ENCODE results near the gene CEMIP2.
"Not testable (repeated sequence)": the region's sequence is repeated elsewhere in the genome, so short reads cannot be mapped to it uniquely, and the experiment has no call there.

CEMIP2 gene

DNA sequence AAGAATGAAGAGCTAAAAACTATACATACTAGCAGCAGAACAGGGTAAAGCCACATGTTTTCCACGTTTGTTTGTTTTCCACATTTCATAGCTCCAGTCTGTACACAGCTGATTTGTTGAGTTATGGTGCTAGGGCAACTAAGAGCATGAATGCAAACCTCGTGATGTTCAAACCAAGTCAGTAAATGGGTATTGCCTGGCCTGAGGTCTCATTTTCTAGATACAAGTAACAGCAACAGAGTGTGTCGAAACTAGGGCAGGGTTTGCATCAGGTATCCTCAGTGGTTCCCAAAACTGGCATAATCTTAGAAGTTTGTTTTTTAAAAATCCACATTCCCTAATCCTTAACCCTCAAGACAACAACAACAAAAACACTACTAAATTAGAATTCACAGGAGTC lies 89.3 kb downstream of the CEMIP2 start:
- peak; percentile 69 for DNase-seq (ENCODE audit: low read depth)

DNA sequence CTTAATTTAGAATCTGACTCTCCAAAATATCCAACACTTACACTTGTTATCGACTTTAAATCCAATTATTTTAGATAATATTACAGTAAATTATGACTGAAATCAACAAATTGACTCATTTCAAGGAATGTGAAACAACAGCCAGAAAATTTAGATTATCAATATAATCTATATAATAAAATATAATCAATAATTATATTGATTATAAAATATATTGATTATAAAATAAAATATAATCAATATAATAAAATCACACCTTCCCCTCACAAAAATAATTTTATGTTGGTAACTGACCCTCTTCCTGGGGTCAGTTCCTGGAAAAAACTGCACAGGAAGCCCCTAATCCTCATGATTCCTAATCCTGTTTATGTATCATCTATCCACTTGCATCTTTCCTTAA lies 91.1 kb downstream of the CEMIP2 start:
- no peak for DNase-seq (ENCODE audit: low read depth)

DNA sequence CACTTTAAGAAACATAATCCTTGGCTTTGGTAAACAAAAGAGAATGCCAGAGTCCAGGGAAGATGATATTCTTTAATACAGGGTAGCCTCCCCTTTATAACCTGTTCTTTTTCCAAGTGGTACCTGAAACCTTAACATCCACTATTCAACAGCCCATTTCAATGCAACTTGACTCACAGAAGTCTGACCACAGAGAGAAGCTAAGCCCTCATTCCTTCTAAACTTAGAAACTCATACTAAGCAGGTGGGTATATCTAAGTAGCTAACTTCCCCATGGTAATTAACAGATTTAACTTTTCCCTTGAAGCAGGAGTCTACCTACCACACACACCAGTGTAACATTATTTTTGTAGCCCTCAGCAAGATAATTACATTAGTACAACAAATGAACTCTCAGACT lies 91.9 kb downstream of the CEMIP2 start:
- no peak for DNase-seq (ENCODE audit: low read depth)

DNA sequence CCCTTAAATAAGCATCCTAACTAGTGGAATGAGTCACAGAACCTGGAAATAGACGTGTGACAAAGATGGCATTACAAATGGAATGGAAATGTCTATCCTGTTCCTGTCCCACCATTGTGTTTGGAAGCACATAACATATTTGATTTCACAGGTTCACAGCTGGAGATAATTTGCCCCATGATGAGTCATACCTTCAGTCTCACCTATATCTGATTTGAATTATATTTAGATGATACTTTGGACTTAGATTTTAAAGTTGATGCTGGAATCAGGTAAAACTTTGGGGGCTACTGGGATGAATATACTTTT lies 92.5 kb downstream of the CEMIP2 start:
- no peak for DNase-seq (ENCODE audit: low read depth)

DNA sequence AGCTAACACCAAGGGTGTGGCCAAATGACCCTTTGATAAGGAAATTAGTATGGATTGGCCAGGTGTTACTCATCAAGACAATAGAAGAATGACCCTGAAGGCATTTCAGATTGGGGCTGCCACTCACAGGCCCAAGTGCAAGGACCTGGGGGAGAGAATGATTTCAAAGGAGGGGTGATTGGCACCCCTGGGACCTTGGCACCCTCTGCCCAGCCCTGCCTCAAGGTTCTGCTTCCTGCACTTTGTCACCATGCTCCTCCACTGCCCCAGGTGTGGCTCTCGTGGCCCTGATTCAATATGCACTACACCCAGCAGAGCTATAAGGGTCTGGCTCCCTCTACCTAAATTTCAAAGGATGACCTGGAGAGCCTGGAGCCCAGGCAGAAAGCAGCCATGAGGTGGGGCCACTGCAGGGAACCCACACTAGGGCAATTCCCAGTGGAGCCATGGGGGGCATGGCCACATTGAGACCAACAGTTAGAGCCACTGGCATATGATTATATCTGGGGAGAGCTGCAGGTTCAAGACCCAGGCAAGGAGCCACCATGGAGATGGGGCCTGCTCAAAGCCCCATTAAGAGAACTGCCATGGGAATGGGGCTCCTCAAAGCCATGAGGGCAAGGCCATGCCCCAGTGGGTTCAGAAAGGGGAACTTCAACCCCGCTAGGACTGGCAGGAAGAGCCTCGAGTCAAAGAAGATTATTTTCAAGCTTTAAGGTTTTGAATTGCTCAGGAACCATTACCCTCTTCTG lies 93.0 kb downstream of the CEMIP2 start:
- no peak for DNase-seq (ENCODE audit: low read depth)

DNA sequence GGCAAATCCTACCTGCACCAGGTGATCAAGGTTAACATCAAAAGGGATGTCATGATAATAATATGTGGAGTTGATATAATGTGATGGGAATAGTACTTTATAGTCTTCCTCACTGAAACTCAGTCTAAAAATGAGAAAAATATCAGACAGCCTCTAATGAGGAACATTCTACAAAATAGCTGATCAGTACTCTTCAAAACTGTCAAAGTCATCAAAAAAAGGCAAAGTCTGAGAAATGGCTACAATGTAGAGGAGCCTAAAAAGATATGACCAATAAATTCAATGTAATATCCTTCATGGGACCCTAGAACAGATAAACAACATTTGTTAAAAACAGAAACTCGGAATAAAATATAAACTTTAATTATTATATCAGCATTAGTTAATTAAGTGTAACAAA lies 95.7 kb downstream of the CEMIP2 start:
- DNase-seq (ENCODE audit: low read depth): no peak

DNA sequence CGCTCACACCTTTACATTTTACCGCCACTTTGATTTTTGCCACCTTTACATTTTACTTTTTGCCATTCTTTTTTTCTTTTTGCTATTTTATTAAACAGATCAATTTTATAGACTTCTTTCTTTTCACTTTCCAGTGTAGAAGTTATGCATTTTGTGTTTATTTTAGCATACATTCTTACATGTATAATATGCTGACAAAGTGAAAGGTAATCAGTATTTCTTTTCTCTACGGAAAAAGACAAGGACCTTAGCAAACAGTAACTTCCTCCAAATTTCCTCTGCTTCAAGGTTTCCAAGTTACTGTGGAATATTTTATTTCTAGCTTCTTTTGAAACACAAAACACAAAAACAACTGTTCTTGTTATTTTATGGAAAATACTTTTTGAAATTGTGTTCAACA lies 97.0 kb downstream of the CEMIP2 start:
- DNase-seq (ENCODE audit: low read depth): no peak

DNA sequence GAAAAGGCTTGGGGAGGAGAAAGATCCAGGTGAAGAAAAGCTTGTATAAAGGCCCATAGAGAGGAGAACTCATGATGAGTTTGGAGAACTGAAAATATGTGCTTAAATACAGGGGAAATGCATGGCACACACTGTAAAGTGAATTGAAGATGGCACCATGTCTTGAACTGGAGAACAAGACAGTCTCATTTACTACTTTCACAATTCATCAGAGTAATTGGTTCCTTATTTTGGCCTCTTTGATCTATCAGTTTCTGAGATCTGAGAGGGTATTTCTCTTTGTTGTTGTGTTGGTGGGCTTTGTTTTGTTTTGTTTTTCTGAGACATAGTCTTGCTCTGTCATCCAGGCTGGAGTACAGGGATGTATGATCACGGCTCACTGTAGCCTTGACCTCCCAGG lies 98.2 kb downstream of the CEMIP2 start:
- DNase-seq (ENCODE audit: low read depth): no peak

DNA sequence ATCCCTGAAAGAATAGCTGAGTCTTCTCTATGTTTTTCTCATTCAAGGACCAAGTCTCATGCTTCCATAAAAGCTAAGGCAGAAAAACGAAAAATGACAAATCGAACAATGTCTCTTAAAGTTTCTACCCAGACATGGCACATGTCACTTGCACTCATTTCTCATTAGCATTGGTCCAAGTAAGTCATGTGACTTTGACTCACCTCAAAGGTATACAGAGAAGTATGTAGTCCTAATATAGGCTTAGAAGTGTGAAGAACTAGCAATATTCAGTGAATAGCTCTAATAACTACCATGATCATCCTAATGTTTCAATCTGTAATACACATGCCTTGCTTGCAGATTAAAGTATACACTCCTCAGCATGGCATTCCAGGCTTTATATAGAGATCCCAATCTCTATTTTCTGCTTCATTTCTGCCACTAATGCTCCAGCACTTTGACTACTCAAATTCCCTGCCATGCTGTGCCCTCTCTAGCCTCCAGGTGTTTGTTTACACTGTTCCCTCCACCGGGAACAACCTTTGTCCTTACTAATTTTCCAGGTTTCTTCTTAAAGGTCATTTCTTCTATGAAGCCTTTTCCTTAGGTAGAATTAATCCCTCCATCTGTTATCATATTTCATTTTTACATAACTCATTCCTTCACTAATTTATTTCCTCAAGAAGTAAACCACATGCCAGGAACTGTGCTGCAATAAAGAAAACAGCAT lies 98.9 kb downstream of the CEMIP2 start:
- DNase-seq (ENCODE audit: low read depth): no peak

DNA sequence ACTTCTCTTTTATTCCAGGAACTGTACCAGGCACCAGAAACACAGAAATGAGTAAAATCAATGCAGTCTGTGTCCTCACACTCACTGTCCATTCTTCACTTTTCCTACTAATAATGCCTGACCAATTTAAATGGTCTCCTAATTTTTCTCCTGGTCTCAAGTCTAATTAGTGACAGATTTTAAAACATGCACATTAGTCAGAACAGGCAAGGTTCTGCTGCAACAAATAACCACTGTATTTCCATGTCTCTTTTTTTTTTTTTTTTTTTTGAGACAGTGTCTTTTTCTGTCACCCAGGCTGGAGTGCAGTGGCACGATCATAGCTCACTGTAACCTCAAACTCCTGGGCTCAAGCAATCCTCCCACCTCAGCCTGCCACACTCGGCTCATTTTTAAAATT lies 99.6 kb downstream of the CEMIP2 start:
- DNase-seq (ENCODE audit: low read depth): no peak

DNA sequence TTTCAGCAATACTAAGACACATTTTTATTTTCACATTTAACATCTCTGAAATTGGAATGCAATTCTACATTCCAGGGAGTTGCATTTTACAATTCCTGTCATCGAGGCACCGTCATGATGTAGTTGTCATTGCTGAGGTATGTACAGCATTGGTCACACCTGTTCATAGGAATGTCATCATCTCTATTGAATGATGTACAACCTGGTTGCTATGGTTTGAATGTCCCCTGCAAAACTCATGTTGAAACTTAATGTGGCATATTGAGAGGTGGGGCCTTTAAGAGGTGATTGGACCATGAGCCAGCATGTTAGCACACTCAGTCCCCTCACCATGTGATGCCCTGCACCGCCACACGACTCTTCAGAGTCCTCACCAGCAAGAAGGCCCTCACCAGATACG lies 103.1 kb downstream of the CEMIP2 start:
- no peak for DNase-seq (ENCODE audit: low read depth)

DNA sequence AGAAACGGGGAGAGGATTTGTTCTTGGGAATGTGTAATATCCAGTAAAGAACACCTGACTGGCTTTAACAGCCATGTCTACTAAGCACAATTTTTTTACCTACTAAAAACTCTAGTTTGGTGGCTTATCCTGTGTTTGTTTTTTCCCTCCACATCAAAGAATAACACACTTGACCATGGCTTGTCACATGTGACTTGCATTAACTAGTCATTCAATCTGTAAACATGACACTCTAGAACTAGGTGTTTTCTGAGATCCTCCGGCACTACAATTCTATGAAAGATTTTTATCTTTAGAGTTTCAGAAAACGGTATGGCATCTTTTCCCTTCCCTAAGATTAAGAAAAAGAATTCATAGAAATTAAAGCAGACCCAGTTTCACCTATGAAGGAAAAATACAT lies 103.7 kb downstream of the CEMIP2 start:
- DNase-seq (ENCODE audit: low read depth): no peak

DNA sequence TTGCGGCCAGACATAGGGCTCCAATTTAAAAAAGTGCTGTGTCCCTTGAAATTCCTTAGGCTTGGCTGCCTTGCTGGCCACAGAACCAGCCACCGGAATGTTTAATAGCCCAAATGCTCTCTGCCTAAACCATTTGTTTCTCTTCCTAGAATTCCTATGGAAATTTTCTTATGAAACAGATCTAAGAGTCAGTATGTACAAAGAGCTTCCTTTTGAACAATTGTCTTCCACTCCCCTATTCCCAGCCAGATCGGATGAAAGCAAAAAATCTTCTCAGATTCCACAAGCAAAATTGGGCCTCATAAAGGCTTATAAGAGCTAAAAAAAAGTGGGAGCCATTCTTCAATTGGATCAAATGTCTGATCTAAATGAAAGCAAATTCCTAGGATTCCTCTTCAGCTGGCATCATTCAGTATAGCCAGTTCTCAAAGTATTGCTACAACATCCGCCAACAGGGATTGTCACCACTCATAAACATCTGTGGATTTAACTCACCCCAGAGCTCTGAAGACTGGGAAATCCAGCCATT lies 104.3 kb downstream of the CEMIP2 start:
- peak; percentile 87 for DNase-seq (ENCODE audit: low read depth)

DNA sequence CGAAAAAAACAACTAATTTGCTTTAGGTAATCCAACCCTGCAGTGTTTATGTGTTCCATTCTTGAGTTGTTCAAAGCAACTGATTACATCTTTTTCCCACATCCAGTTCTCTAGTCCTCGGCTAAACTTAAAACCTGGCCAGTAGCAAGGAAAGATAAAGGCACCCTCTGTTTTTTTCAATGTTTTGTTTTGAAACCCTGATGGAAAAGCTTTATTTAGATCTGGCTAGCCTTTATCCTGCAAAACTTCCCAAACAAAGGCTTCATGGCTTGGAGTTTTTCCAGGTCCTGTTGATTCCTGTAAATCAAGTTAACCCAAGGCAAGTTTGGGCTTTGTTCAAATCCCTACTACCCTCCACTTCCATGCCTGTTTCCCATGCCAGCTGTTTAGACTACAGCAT lies 105.1 kb downstream of the CEMIP2 start:
- peak; percentile 67 for DNase-seq (ENCODE audit: low read depth)

DNA sequence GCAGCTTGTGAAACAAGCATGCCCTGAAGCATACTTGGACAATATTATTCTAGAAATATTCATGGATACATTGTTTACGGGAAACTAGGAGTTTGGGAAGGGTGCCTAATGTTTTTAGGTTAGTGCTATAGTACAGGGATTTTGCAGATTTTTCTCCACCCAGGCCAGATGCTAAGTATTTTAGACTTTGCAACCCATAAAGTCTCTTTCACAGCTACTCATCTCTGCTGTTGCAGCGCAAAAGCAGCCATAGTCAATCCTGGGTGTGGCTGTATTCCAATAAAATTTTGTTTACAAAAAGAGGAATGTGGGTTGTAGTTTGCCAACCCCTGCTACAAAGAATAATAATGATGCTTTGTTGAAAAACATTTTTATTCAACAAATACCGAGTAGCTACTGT lies 106.2 kb downstream of the CEMIP2 start:
- peak; percentile 42 for DNase-seq (ENCODE audit: low read depth)

DNA sequence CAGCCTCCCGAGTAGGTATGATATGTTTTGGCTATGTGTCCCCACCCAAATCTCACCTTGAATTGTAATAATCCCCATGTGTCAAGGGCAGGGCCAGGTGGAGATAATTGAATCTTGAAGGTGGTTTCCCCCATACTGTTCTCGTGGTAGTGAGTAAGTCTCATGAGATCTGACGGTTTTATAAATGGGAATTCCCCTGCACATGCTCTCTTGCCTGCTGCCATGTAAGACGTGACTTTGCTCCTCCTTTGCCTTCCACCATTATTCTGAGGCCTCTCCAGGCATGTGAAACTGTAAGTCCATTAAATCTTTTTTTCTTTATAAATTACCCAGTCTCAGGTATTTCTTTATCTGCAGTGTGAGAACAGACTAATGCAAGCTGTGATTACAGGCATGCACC lies 111.0 kb downstream of the CEMIP2 start:
- not testable (repeated sequence) for DNase-seq (ENCODE audit: low read depth)

DNA sequence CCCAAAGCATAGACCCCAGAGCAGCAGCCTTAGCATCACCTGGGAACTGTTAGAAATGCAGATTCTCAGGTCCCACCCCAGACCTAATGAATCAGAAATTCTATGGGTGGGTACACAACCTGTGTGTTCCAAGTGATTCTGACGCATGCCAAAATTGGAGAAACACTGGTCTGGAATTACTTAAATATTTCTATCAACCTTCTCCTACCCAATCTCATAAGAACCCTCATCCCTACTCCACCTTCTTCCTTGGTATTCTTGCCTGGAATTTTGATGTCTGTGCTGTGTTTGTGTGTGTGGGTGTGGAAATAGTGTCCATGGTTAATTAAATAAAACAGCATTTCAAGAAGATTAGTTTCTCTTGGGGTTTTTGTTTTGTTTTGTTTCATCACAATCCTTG lies 111.8 kb downstream of the CEMIP2 start:
- no peak for DNase-seq (ENCODE audit: low read depth)

DNA sequence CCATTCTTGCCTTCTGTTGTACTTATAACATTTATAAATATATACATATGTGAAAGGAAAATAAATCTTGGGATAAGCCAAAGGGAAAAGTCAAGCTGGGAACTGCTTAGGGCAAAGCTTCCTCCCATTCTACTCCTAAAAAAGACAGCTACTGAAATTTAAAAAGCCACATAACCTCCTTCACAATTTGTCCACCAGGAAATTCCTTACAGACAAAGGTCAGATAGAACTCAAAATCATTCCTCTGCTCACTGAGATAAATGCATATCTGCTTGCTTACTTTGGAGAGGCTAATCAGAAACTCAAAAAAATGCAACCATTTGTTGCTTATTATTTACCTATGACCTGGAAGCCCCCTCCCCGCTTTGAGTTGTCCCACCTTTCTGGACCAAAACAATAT lies 112.5 kb downstream of the CEMIP2 start:
- no peak for DNase-seq (ENCODE audit: low read depth)

DNA sequence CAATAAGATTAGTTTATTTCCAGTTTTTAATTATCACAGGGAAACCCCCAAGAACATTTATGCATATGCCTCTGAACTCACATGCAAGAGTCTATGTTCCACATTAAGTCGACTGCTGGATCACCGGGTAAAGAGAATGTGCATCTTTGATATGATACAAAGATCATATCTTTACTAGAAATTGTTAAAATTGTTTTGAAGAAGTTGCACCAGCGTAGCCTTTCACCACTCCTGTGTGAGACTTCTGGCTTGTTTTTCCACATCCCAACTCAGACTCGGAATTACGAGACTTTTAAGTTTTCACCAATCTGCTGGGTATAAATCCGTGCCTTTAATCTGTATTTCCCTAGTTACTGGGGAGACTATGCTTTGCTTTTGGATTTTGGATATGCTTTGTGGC lies 113.2 kb downstream of the CEMIP2 start:
- no peak for DNase-seq (ENCODE audit: low read depth)

DNA sequence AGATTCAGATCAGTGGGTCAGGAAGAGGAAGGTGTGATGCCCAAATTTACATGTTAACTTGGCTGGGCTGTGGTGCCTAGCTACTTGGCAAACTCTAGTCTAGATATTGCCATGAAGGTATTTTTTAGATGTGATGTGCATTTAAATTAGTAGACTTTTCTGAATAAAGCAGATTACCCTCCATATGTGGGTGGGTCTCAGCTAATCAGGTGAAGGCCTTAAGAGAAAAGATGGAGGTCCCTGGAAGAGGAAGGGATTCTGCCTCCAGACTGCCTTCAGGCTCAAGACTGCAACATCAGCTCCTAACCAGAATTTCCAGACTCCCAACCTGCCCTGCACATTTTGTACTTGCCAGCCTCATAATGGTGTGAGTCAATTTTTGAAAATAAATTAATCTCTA lies 115.8 kb downstream of the CEMIP2 start:
- DNase-seq (ENCODE audit: low read depth): no peak

DNA sequence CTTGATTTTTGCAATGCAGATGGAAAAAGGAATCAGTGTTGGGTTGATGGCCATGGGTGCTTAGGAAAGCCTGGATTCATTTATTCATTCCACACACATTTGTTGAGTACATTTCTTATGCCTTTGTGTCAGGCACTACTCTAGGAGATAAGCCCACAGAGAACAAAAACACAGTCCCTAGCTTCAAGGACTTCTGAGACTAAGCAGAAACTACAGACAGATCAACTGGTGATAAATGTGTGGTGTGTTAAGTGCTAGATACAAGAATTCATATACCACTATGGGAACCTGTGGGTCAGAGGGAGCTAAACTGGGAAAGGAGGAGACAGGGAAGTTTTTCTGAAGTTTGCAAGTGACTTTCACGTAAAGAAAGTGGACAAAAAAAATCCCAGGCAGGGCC lies 119.9 kb downstream of the CEMIP2 start:
- DNase-seq (ENCODE audit: low read depth): no peak

DNA sequence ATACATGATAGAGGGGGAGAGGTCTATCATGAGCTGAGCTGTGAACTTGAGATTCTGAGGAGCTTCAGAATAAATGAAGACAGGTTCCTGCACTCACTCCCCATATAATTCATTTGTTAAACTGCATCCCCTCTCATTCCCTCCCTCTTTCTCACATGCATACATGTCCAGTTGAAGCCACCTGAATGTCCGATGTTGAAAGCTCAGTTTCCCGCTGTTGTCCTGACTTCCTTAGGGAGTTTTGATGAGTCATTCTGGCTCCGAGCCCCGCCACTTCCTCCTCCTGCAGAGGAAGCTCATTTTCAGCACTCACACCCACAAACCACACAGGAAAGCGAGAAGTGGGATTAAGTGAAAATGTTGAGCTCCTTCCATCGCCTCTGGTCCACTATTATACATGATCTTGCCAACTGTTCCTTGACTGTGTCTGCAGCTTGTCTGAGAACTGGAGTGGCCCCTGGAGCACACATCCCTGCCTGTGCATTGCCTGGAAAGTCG lies 121.2 kb downstream of the CEMIP2 start:
- peak; percentile 57 for DNase-seq (ENCODE audit: low read depth)

DNA sequence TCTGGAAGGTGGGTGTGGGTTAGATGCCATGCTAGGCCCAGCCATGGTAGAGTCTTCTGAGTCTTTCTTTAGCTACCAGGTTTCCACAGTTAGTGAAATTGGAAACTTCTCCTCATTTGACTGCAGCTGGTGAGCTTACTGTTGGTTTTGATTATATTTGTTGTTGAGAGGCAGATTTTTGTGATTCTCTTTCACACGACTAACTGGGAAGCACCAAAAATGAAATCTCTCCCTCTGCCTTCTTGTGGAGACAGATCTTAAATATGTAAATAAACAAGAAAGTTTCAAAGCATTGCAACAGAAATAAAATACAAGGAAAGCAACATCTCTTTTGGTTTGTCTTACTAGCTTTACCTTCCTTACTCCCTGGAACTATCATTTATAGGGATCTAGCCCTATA lies 122.2 kb downstream of the CEMIP2 start:
- peak; percentile 75 for DNase-seq (ENCODE audit: low read depth)
